BJ (cell line): ENCODE results near the gene GOLPH3L. TPM values are rescaled to one million over a fixed set of nuclear protein-coding genes. Genes with fewer than 3 reads are reported as not detected.
"Not testable (repeated sequence)": the region's sequence is repeated elsewhere in the genome, so short reads cannot be mapped to it uniquely, and the experiment has no call there.

Source experiments
- CTCF ChIA-PET: fragments of 350-600 bp; formaldehyde crosslinking; extraction: SDS; loops from one replicate; lab custom pipeline; 2021; ENCODE audit warnings: antibody characterized with exemption, inconsistent platforms; lab: Yijun Ruan, JAX
- POLR2A ChIA-PET: fragments of 300-600 bp; sonication (Branson Sonifier 250); formaldehyde crosslinking; extraction: SDS; loops from one replicate; lab custom pipeline; 2021; ENCODE audit warnings: antibody characterized with exemption; lab: Charles Lee
- DNase-seq: peaks from one replicate; pipeline ENCODE4 v3.0.0-alpha.2; 2011; ENCODE audit warnings: low read depth
- H3K27me3 ChIP-seq: 2 replicates; pipeline ENCODE4 v1.6.0; 2011; ENCODE audit warnings: low read length; ENCODE audit not compliant: control insufficient read depth, insufficient read depth
- H3K36me3 ChIP-seq: 2 replicates; pipeline ENCODE4 v1.5.1; 2011; ENCODE audit warnings: low read length; ENCODE audit not compliant: control insufficient read depth, insufficient read depth
- H3K4me3 ChIP-seq: 2 replicates; pipeline ENCODE4 v1.5.1; 2011; ENCODE audit warnings: low read depth, mild to moderate bottlenecking, control low read depth, low read length
- CTCF ChIP-seq: IDR thresholded peaks from 2 replicates; pipeline ENCODE4 v1.5.1; 2011; ENCODE audit warnings: low read depth, mild to moderate bottlenecking, control low read depth, inconsistent platforms, low read length, moderate library complexity; ENCODE audit not compliant: insufficient read depth
- polyA plus RNA-seq: library from polyadenylated mRNA; depleted of rRNA; stranded (reverse); fragments of >200 nt; gene quantifications from 2 replicates; pipeline ENCODE4 v1.2.3, GENCODE V29; 2011

The GOLPH3L gene
- polyA plus RNA-seq, 1 experiment: 14.6 TPM

GRCh38 chr1:150642296-150642695 lies 54.7 kb downstream of the GOLPH3L start:
- DNase-seq: no peak
- ChIA-PET POLR2A (no interaction called here), CTCF (no interaction called here)
- Histone ChIP-seq H3K27me3 (no peaks in the 10 kb centered on the region), H3K4me3 (no peak overlapping the region), H3K36me3 (peaks cover 2% of the 10 kb centered on the region)
- no peak for TF ChIP-seq CTCF

GRCh38 chr1:150641126-150641815 lies 55.7 kb downstream of the GOLPH3L start:
- POLR2A ChIA-PET, H3K27me3 ChIP-seq, H3K4me3 ChIP-seq, DNase-seq, H3K36me3 ChIP-seq: not testable (repeated sequence)
- CTCF ChIA-PET: interaction anchor here (0.6 to 1.2 kb wide), 2 partner anchors 9 to 201 kb away, joined by 3 to 4 read pairs; no protein-coding TSS in a partner anchor

GRCh38 chr1:150638430-150638829 lies 58.5 kb downstream of the GOLPH3L start:
- H3K27me3 ChIP-seq, DNase-seq, H3K4me3 ChIP-seq, H3K36me3 ChIP-seq, POLR2A ChIA-PET: not testable (repeated sequence)
- CTCF ChIA-PET: interaction anchor here (0.7 kb wide), 2 partner anchors 9 to 109 kb away, joined by 3 to 4 read pairs; partner anchors contain the start of gene ENSA

- POLR2A ChIA-PET, H3K4me3 ChIP-seq, H3K36me3 ChIP-seq, CTCF ChIA-PET, H3K27me3 ChIP-seq, DNase-seq: not testable (repeated sequence)
These were observed 61.9 kb downstream of the GOLPH3L start for GRCh38 chr1:150634839-150635622.

GRCh38 chr1:150629115-150629928 lies 67.6 kb downstream of the GOLPH3L start, which contains the start of gene ENSA:
TSS of gene ENSA (minus strand) at chr1:150629612. CDS start at chr1:150629470, 142 bp downstream.
- CTCF ChIA-PET: interaction anchor here (0.8 to 5.8 kb wide), 6 partner anchors 9 to 184 kb away, joined by 3 to 49 read pairs (median 4); no protein-coding TSS in a partner anchor
- TF ChIP-seq CTCF: no peak
- peaks cover 3% of the 10 kb centered on the region for H3K36me3 ChIP-seq
- peak; percentile 99 for DNase-seq
- POLR2A ChIA-PET: interaction anchor here (0.6 to 1.6 kb wide), 7 partner anchors 10 to 177 kb away, joined by 3 to 18 read pairs (median 4); partner anchors contain the start of gene MCL1
- peak within 1 kb of the TSS; percentile 74 for H3K4me3 ChIP-seq
- no peaks in the 10 kb centered on the region for H3K27me3 ChIP-seq

- POLR2A ChIA-PET: interaction anchor here (1.4 to 1.6 kb wide), 2 partner anchors 50 to 61 kb away, joined by 4 to 10 read pairs; partner anchors contain the start of gene MCL1
- H3K27me3 ChIP-seq: no peaks in the 10 kb centered on the region
- H3K4me3 ChIP-seq: peak overlapping the region; percentile 74
- no peak for TF ChIP-seq CTCF
- peaks cover 3% of the 10 kb centered on the region for H3K36me3 ChIP-seq
- CTCF ChIA-PET: interaction anchor here (0.8 to 5.8 kb wide), 5 partner anchors 9 to 351 kb away, joined by 3 to 49 read pairs (median 4); no protein-coding TSS in a partner anchor
- no peak for DNase-seq
These were observed 68.2 kb downstream of the GOLPH3L start for GRCh38 chr1:150628766-150629114.
